Stimulated activated CD8-positive, alpha-beta memory T cell treated with anti-CD3 and anti-CD28 coated beads, Interleukin-12 subunit alpha, Interleukin-12 subunit beta, amount 100 ng/mL, for 24 hours (primary cell): ENCODE data around the gene SLC9A7.

Experiments used
- DNase-seq: peaks from one replicate; pipeline ENCODE4 v3.0.0-alpha.2; 2020; ENCODE audit errors: extremely low read depth

The SLC9A7 gene

DNA sequence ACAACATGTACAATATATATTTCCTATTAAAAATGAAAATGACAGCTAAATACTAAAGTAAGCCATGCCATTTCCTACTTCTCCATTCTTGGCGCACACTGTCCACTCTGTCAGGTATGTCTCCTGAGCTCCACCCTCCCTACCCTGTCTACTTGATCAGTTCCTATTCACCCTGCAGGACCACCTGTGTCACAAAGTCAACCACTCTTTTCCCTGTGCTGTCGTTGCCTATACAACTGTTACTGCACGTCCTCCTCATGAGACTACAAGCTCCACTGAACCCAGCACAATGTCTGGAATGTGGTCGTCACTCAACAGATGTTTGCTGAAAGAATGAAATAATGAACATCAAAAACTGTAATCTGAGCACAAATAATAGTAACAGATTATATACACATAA is 54.9 kb downstream of the SLC9A7 start:
- no peak for DNase-seq

DNA sequence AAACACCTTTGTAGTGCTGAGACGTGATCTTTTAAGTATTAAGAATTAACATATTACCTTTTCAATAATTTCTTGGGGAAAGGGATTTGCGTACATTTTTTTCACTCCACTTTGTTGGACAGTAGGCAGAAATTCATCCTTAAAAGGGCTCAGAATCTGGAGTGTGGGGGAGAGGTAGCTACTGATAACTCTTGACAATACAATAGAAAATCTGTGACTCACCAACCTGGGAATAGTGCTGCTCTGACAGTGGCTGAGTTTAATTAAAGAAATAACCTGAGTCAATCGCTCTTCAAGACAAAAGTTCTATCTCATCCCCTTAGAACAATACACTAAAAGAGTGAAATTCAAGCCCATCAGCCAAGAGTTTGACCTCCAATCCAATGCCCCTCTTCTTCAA is 60.2 kb downstream of the SLC9A7 start:
- DNase-seq: no peak

DNA sequence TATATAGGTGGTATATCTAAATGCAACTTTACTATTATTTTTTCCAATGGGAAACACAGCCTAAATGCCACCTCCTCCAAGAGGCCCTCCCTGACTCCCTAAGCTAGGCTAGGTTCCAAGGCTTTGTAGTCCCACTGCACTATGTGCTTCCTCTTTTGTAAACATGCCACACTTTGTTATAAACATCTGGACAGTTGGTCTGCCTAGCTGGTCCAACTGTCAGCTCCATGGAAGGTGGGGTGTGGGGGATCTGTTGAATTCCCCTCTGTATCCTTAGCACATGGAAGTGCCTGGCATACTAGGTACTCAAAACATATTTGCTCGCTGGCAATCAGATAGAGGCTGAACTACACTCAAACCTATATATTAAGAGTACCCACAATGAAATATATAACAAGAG is 63.4 kb downstream of the SLC9A7 start:
- no peak for DNase-seq

DNA sequence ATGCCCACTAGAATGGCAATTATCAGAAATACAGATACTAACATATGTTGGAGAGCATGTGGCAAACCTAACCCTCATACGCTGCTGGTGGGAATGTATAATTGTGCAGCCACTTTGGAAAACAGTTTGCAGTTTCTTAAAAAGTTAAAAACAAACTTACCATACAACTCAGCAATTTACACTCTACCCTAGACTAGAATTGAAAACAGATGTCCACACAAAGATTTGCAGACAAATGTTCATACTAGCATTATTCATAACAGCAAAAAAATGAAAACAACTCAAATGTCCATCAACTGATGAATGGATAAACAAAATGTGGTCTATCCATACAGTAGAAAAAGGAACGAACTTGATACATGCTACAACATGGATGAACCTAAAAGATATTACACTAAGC is 64.4 kb downstream of the SLC9A7 start:
- no peak for DNase-seq

DNA sequence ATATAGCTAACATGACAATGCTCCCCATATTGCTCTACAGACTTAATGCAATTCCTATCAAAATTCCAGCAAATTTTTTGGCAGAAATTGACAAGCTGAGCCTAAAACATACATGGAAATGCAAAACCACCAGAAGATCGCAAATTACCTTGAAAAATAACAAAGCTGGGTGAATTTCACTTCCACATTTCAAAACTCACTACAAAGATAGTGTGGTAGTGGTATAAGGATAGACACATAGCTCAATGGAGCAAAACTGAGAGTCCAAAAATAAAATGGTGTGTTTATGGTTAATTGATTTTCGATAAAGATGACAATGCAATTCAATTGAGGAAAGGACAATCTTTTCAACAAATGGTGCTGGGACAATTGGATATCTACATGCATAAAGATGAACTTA is 65.8 kb downstream of the SLC9A7 start:
- DNase-seq: no peak

DNA sequence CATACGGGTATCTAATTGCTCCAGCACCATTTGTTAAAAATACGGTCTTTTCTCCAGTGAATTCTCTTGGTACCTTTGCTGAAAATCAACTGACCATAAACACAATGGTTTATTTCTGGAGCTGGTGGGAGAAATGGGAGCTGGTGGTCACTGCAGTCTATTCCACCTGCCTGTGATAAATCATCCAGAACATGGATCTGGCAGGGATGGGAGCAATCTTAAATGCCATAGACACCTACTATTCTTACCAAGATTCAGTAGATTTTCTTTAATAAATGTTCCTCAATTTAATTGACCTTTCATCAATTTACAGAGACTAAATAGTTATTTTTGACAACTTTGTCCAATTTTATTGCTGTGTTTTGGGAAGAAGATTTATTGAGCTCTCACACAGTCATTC is 68.1 kb downstream of the SLC9A7 start:
- no peak for DNase-seq

DNA sequence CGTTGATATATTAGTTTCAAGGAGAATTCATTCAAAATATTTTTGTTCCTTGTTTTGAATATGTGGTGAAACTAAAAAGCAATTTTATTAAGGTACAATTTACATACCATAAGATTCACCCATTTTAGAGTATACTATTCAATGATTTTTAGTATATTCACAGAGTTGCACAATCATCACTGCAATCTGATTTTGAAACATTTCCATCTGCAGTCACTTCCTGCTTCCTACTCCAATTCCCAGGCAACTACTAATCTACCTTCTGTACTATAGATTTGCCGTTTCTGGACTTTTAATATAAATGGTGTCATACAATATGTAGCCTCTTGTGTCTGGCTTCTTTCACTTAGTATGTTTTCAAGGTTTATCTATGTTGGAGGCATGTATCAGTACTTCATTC is 71.3 kb downstream of the SLC9A7 start:
- no peak for DNase-seq

DNA sequence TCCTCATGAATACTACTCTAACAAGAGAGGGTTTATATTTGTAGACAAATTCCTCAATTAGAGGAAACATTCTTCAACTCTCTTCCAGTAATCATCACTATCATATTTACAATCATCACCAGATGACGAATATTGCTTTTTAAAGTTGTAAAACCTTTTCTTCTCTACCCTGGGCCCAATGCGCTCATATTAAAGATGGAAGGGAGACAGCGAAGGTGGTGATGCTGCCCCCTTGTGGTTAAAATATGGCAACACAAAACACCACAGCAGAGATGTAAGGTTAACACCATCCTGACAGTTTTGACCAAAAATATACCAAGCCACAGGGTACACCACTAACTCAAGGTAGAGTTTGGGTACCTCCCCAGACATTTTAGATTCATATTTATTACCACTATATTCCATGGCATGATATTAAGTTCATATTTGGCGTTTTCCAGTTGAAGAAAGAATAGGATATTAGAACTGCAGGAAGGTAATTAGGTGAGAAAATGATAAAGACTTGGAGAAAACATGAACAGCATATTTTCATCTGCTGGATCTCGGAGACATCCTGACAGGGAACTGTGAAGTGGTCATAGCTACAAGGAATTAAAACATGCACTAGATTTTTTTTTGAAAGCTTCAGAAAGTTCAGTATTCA is 72.8 kb downstream of the SLC9A7 start:
- no peak for DNase-seq

DNA sequence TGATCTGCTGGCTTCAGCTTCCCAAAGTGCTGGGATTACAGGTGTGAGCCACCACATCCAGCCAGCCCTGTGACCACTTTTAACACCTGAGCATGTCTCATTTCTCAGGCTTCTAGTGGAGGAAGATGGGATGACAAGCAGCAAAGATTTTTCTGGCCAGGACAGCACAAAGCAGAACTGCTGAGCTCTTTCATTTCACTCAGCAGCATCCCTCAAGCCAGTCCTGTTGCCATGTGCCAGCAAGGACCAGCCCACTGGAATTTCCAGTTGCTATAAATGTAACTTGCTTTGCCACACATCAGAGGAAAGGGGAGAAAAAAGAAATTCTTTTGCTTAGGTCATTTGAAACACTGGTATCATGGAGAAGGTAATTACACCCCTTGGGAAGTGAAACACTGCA is 75.9 kb downstream of the SLC9A7 start:
- no peak for DNase-seq

DNA sequence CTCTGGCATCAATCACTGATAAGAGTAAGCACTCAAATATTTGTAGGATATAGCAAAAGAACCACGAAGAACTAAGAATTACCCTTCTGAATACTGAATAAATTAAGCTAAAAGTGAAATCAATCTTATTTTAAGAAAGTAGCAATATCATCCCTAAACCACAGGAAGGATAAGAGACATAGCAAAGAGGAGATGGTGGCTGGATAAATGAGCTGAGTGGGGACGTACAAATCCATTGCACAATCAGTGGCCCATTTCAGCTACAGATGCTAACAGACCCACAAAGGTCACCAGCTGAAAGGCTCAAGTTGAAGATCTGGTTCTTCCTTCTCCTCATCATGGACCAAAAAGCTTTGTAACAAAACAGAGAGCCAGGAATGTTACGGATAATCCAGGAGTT is 77.1 kb downstream of the SLC9A7 start:
- DNase-seq: no peak

DNA sequence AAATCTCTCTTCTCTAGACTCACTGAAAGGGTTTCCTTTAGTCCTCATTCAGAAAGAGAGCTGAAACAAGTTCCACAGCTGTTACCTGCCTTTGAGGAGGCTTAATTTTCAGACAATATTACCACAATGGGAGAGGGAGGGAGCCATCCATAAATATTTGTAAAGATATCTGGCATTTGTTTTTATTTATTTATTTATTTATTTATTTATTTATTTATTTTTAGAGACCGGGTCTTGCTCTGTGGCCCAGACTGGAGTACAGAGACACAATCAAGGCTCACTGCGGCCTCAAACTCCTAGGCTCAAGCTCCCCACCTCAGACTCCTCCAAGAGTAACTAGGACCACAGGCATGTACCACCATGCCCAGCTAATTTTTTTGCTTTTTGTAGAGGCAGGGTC is 80.7 kb downstream of the SLC9A7 start:
- no peak for DNase-seq

DNA sequence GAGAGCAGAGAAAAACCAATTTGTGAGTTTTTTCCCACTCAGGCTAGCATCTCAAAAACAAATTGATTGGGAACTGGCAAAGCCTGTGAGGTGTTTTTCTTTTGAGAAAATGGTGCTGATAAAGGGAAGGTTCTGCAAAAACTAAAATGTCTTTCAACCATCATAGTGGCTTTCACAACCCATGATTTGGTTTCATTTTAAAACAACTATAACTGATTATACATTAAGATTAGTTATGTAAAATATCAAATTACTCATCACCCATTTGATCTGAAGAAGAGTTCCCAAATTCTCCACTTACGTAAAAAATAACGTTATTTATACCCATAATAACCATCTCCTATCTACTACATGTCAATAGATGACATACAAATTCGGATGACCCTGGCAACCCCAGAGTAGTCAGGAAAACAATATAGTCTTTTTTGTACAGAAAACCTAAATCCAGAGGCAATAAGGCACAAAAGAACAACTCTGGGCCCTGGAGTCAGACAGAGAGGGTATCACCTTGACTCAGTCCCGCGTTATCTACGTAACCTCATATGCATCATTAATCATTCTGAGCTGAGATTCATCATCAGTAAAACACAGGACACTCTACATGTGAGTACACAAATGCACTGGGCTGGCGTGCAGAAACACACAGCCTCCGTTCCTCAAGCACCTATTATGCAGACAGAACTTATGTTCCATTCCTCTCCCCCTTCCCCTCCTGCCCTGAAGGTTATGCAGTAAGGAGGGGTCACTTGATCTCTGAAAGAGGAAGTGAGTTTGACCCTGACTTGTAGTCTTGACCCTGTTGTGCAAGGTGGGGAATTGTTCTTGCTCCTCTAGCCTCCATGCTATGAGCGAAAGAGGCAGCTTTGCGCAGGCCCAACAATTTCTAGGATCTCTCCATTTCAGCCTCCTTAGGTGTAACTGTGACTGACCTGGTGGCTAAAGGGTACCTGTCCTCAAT is 82.2 kb downstream of the SLC9A7 start:
- no peak for DNase-seq

DNA sequence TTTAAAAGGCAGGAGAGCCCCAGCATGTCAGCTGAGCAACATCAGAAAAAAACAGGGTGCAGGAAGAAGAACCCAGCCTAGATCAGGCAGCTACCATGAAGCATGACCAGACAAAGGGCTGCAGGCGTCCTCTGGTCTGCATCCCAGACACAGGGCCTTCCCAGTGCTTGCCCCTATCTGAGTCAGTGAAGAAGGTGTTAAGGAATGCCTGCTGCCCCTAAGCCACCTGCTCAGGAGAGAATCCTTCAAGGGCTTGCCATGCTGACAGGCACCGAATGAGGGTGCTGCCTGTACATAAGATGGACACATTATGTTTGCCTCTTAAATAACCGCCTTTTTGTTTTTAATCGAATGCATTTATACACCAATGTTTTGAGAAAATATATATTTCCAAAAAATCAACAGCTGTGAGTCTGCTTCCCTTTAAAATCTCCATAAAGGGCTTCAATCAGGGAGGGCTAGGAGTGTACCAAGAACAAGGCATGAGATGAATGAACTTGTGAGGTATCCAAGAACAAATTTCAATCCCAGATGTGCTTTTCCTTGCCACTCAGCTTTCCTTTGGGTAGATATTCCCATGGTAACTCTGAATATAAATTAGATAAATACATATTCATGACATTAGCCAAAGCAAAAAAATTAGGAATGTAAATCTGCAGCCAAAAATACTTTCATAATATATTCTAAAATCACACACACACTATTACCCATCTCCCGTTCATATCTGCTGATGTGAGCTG is 85.1 kb downstream of the SLC9A7 start:
- DNase-seq: no peak

DNA sequence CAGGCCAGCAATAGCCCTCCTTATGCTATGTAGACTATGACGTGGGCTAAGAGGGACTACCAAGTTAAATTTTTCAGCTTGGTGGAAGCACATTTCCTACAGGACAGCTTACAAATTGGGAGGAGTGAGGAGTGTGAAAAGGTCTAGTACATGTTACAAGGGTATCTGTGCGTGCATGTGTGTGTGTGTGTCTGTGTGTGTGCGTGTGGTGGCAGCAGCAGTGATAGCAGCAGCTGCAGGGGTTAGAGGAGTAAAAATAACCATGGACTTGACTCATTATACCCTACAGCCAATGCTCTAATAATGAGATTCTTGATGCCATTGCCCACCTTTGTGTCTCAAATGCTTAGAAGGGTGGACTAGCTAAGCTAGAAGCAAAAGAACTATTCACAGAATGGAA is 88.6 kb downstream of the SLC9A7 start:
- no peak for DNase-seq

DNA sequence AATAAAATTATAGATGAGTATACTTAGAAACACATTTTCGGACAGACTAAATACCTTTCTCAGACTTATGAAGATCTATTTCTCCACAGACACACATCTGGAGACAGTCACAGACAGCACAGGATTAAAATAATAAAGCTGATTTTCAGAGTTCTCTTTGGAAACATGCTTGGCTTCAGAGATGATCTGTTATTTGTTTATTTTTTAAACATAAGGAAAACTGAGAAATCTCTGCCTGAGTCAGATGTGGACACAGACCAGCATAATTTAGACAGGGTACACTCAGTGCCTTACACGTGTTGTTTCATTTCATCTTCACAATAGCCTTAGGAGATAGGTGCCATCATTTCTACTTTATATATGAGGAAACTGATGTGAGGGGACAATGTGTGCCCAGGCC is 92.1 kb downstream of the SLC9A7 start:
- no peak for DNase-seq

DNA sequence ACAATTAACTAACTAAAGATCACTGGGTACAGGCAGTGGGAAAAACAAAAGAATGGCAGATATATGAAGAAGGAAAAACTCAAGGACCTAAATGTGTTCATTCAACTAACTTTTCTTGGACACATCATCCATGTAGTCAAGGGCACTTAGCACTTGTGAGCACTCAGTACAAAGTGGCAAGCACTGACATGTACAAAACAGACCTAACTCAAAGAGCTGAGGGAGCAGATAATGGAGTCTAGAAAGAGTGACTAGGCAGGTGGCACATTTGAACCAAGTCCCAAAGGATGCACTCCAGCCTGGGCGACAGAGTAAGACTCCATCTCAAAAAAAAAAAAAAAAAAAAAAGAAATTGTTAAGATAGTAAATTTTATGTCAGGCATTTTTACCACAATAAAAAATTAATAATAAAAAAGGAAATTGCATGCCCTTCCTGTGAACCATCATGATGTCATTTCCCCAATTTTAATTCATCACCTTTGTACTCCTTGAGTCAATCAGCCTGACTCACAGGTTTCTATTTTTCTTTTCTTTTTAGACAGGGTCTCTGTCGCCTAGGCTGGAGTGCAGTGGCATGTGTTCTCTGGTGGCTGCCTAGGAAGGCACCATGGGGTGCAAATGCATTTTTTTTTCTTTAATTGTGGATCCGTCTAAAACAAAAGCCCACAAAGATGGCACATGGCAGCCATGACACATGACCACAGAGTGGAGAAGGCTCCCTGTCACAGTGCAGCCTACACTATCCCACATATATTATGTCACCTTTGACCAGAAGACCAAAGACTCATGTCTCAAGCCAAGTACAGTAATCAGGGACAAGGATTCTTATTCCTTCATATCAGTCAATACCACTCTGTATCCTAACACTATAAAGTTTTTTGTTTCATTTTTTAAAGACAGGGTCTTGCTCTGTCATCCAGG is 93.4 kb downstream of the SLC9A7 start:
- no peak for DNase-seq

DNA sequence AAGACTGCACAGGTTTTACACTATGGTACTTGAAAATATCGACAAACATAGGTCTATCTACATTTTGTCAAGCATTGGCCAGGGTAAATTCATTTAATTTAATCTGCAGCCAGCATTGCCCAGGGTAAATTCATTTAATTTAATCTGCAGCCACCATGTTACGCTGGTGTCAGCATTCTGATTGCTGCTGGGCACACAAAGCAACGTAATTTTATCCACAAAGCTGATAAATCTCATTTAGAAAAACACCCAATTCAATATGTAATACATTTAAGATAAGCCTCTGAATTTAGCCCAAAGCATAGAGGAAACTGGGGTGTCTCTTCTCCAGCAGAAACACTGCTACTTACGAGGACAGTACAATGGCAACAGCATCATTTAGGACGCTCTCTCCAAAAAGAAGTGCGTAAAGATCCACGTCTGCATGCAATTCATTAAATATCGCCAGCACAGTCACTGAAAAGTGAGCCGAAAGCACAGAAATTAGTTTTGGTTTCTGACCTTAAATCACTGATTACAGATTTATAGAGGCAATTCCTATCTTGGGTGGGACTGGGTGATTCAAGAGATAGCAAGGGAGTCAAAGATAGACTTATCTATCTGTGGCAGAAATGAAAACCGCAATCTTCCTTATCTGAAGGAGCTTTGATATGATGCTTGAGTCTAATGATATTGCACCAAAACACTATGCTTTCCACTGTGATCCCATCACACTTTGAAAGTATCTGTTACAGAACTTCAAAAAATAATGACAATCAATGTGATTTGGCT is 96.5 kb downstream of the SLC9A7 start:
- DNase-seq: no peak

DNA sequence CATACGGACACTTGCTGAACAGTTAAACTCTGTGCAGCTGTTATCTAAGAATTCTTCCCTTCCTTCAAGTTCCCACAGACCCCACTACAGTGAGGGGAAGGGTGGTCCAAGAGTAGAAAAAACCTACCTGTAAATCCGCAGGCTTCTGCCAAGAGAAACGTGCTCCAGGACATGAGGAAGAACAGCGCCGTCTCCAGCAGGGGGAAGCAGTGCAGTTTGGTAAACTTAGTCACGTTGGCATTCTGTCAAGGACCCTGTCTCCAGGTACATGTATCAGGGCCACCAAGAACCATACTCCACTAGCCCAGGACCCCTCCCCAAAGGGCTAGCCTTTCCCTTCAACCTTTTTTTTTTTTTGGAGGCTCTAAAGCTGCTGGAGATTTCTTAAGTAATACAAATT is 105.4 kb downstream of the SLC9A7 start:
- DNase-seq: no peak

DNA sequence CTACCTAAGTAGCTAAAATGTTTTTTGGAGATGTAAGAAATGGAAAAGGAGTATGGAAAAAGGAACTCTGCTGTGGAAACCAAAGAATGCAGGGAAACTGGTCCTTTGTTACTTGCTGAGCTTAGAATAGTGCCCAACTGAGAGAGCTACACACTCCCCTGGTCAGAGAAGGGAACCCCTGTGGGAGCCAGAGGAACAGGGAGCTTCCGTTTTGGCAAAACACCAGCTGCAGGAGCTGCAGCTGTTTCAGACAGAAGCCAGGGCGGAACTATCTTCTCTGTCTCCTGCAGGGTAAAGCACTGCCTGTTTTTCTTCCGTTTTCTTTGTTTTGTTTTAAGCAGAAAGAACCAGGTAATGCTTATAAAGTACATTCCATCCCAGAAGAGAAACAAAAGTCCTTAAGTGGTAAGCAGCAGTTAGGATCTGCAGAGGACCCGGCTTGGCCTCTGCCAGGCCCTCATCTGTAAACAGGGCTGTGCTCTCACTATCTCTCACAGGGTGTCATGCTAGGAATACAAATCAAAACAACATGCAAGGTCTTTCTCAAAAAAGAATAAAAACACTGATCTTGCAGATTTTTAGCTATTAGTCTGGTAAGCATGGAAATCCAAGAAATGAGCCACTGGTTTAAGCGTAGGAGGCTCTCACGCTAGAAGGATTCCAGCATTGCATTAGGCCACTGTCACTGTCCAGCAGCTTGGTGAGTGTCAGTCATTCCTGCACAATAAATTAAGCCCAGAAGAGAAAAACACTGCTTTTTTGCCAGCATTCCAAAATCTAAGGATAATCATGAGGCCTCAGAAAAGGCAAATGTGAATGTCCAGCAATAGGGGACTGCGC is 109.3 kb downstream of the SLC9A7 start:
- no peak for DNase-seq

DNA sequence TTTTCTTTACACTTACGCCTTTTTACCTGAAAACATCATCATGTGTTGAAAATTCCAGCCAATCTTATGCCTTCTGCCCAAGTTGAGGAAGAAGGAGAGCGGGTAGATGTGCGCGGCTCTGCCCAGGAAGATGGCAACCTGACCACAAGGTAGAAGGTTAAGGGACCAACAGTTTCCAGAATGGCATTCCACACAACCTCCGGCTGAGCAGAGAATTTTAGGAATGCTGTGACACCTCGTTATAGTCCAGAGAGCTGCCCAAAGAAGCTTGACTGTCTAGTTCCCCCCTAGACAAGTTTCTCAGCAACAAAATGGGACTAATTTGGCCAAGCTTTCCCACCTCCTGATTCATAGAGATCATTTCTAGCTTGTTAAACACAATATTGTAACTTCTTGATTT is 110.3 kb downstream of the SLC9A7 start:
- no peak for DNase-seq
